Mucosa of rectum (tissue), 2 donors: ENCODE measurements around the gene HPS3.

ENCODE experiments used
- H3K27ac ChIP-seq, 2 donors: one replicate each; pipeline ENCODE4 v1.7.0; 2013; ENCODE audit warnings: inconsistent platforms in 2 of 2, low read depth in 2 of 2, low read length in 2 of 2
- H3K27me3 ChIP-seq, 2 donors: one replicate each; pipeline ENCODE4 v1.7.0; 2013; ENCODE audit warnings: low read length in 2 of 2; ENCODE audit not compliant: control insufficient read depth in 2 of 2, insufficient read depth in 2 of 2
- H3K36me3 ChIP-seq, 2 donors: one replicate each; pipeline ENCODE4 v1.7.0; 2013; ENCODE audit warnings: low read length in 2 of 2; ENCODE audit not compliant: control insufficient read depth in 2 of 2, insufficient read depth in 2 of 2
- H3K4me1 ChIP-seq, 2 donors: one replicate each; pipeline ENCODE4 v1.7.0; 2013; ENCODE audit warnings: low read length in 2 of 2, mild to moderate bottlenecking in 1 of 2; ENCODE audit not compliant: control insufficient read depth in 2 of 2, insufficient read depth in 2 of 2
- H3K4me3 ChIP-seq, 2 donors: one replicate each; pipeline ENCODE4 v1.7.0; 2013; ENCODE audit warnings: low read length in 2 of 2
- H3K9ac ChIP-seq, 2 donors: one replicate each; pipeline ENCODE4 v1.7.0; 2013; ENCODE audit warnings: low read length in 2 of 2, low read depth in 1 of 2, mild to moderate bottlenecking in 1 of 2
- H3K9me3 ChIP-seq, 2 donors: one replicate each; pipeline ENCODE4 v1.7.0; 2013; ENCODE audit warnings: low read length in 2 of 2; ENCODE audit not compliant: control insufficient read depth in 2 of 2
- donor health status: healthy.
- donor health status: Normal muscosa, but diverticular disease.

The HPS3 gene

GRCh38 chr3:149119466-149119865 lies 10.0 kb upstream of the HPS3 start:
- H3K27ac ChIP-seq, result no peak overlapping the region
- H3K9me3 ChIP-seq, result no peaks in the 10 kb centered on the region
- no peaks in the 10 kb centered on the region for H3K36me3 ChIP-seq
- H3K9ac ChIP-seq, result no peak overlapping the region
- H3K4me3 ChIP-seq, result no peak overlapping the region
- no peaks in the 10 kb centered on the region for H3K27me3 ChIP-seq
- no peaks in the 10 kb centered on the region for H3K4me1 ChIP-seq

DNA sequence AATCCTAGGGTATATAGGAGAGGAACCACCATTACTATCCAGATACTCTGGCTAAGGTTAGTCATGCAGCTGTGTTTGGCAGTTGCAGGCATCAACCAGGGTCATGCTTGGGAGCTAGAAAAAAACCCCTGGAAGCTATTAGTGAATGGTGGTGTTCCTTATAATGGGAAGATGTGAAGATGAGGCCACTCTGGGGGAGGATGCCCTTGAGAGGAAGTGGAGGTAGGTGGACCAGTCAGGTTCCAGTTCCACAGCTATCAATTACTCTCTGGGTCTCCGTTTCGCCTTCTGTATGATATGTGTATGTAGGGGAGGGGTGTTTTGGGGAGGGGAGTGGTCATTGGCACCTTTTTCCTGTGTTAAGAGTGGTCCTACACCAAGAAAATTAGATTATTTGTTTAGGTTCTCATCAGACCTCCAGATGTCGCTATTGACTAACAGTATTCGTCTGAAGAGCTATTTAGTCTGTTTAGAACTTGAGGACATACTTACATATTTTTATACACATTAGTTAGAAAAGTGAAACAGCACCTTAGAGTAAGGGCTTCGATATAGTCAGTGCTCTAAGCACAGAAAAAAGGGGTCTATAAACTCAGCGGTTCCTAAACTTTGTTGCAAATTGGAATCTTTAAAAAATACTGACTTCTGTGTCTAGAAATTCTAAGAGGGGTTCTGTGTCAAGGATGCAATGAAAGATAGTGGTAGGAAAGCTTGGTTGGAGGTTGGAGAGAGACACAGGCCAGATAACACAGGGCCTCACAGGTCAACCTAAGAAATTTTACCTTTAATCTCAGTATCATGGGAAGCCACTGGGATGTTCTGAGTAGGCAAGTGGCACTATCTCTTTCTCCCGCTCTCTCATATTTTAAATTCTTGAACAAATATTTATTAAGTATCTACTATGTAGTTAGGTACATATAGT lies 9.1 kb upstream of the HPS3 start:
- no peaks in the 10 kb centered on the region for H3K27me3 ChIP-seq
- H3K36me3 ChIP-seq, result no peaks in the 10 kb centered on the region
- H3K9me3 ChIP-seq, result no peaks in the 10 kb centered on the region
- no peak overlapping the region for H3K4me3 ChIP-seq
- no peak overlapping the region for H3K9ac ChIP-seq
- no peaks in the 10 kb centered on the region for H3K4me1 ChIP-seq
- H3K27ac ChIP-seq, result no peak overlapping the region

DNA sequence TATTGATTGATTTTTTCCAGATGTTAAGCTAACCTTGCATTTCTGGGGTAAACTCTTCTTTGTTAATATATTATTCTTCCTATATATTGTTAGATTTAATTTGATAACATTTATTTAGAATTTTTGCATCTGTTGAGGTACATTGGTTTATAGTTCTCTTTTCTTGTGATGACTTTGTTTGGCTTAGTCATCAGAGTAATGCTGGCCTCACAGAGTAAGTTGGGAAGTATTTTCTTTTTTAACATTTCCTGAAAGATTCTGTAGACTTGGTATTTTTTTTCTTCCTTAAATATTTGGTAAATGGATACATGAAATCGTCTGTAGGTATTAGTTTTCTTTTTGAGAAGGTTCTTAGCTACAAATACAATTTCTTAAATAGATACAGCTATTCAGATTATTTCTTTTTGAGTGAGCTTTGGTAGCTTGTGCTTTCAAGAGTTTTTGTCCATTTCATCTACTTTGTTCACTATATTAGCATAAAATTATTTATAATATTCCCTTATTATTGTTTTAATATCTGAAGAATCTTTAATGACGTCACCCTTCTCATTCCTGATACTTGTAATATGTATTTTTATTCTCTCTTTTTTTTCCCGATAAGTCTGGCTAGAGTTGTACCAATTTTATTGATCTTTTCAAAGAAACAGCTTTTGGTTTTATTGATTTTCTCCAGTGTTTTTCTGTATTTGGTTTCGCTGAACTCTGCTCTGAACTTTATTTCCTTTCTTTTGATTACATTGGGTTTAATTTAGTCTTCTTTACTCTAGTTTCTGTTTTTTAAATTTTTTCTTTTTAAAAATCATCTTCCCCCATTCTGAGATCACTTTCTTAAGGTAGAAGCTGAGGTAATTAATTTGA lies 6.5 kb upstream of the HPS3 start:
- no peaks in the 10 kb centered on the region for H3K4me1 ChIP-seq
- no peak overlapping the region for H3K27ac ChIP-seq
- H3K9ac ChIP-seq, result no peak overlapping the region
- no peaks in the 10 kb centered on the region for H3K36me3 ChIP-seq
- H3K4me3 ChIP-seq, result no peak overlapping the region
- H3K9me3 ChIP-seq, result no peaks in the 10 kb centered on the region
- no peaks in the 10 kb centered on the region for H3K27me3 ChIP-seq

DNA sequence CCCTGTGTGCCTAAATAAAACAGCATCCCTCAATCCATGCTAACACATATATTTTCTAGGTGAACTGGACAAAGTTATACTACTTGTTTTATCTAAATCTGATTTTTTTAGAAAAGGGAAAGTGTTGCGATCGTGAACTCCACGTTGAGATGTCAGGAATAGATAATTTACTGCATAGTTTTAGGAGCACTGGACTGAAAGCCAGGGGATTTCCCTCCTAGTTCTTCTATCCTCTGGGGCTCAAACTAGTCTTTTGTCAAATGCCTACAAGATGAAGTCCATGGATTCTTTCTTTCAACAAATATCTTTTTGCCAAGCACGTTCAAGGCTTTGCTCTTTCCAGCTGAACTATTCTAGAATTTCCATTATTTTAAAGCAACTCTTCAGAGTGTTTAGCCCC lies 617 bp upstream of the HPS3 start:
- no peaks in the 10 kb centered on the region for H3K27me3 ChIP-seq
- H3K4me1 ChIP-seq, result peaks cover 3 to 15% of the 10 kb centered on the region in 2 donors
- peak overlapping the region; percentile 80 to 84 for H3K9ac ChIP-seq
- H3K4me3 ChIP-seq, result peak overlapping the region; percentile 93 to 95
- no peaks in the 10 kb centered on the region for H3K9me3 ChIP-seq
- H3K27ac ChIP-seq, result peak overlapping the region; percentile 76 to 90
- no peaks in the 10 kb centered on the region for H3K36me3 ChIP-seq

DNA sequence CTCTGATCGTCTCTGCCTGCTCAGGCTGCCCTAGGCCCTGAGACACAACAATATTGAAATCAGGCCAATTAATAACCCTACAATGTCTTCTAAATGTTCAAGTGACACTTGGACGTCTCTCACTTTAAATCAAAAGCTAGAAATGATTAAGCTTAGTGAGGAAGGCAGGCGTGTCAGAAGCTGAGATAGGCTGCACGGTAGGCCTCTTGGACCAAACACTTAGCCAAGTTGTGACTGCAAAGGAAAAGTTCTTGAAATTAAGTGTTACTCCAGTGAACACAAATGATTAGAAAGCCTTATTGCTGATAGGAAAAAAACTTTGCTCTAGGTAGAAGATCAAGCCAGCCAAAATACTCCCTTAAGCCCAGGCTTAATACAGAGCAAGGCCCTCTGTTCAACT lies 2.2 kb downstream of the HPS3 start:
- no peak overlapping the region for H3K9ac ChIP-seq

DNA sequence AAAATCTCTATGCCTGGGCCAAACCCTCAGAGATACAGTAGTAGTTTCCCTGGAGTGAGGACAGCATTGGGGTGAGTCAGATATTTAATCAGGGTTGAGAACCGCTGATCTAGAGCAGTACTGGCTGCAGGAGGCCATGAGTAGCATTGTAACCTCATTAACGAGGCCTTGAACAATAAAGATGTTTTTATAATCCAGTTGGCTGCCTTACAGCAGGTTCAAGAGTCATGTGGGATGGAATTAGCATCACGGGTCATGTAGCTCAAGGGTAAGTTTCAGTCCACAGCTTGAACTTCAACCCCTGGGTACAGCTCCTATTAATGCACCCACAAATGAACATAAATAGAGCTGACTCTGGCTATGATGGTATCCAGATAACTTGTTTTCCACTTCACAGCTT lies 5.1 kb downstream of the HPS3 start:
- peaks cover 3 to 21% of the 10 kb centered on the region in 2 donors for H3K4me1 ChIP-seq
- no peaks in the 10 kb centered on the region for H3K9me3 ChIP-seq
- no peak overlapping the region for H3K27ac ChIP-seq

More for the DNA sequence above, 2.2 kb downstream of the HPS3 start:
- Histone ChIP-seq H3K4me1 (peaks cover 3 to 25% of the 10 kb centered on the region in 2 donors), H3K27ac (no peak overlapping the region), H3K9me3 (no peaks in the 10 kb centered on the region), H3K36me3 (no peaks in the 10 kb centered on the region), H3K4me3 (peak overlapping the region in 1 of 2 donors; percentile 95), H3K27me3 (no peaks in the 10 kb centered on the region)

DNA sequence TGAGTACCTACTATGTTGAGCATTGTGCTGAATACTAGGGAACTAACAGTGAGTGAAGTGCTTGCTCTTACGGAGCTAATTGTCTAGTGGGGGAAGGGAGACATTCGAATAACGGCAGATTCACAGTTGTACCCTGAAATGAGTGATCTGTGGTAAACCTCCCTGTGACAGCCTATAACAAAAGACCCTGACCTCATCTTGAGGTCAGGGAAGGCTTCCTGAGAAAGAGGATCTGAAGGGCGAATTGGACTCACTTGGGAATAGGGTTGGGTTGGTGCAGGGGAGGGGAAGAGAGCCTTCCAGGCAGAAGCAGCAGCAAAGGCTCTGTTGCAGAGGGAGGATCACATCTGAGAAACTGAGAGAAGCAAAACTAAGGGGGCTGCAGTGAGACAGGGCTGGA lies 13.2 kb downstream of the HPS3 start:
- Histone ChIP-seq H3K36me3 (peaks cover 2 to 13% of the 10 kb centered on the region in 2 donors), H3K4me1 (no peaks in the 10 kb centered on the region)

More for the DNA sequence above, 5.1 kb downstream of the HPS3 start:
- no peaks in the 10 kb centered on the region for H3K36me3 ChIP-seq
- no peak overlapping the region for H3K9ac ChIP-seq
- H3K4me3 ChIP-seq, result no peak overlapping the region
- H3K27me3 ChIP-seq, result no peaks in the 10 kb centered on the region

DNA sequence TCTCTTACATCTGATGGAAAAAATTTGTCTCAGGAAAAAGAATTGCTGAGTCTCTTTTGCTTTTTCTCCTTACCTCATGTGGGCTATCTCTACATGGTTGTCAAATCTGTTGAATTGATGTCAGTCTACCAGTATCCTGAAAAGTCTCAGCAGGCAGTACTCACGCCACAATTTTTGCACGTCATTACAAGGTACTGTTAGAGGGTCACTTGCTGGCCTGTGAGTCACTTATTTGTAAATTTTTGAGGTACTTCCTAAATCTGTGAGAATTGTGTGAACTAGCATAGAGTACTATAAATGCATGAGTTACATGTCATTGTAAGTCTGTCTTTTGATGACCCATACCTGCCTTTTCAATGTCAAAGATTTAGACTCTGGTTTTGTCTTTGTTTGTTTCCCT lies 15.9 kb downstream of the HPS3 start:
- H3K4me3 ChIP-seq, result no peak overlapping the region
- no peaks in the 10 kb centered on the region for H3K4me1 ChIP-seq
- H3K27ac ChIP-seq, result no peak overlapping the region
- no peaks in the 10 kb centered on the region for H3K27me3 ChIP-seq
- peaks cover 12 to 28% of the 10 kb centered on the region in 2 donors for H3K36me3 ChIP-seq
- no peaks in the 10 kb centered on the region for H3K9me3 ChIP-seq
- no peak overlapping the region for H3K9ac ChIP-seq

More for the DNA sequence above, 13.2 kb downstream of the HPS3 start:
- Histone ChIP-seq H3K27me3 (no peaks in the 10 kb centered on the region), H3K4me3 (no peak overlapping the region), H3K27ac (no peak overlapping the region), H3K9ac (no peak overlapping the region), H3K9me3 (no peaks in the 10 kb centered on the region)

DNA sequence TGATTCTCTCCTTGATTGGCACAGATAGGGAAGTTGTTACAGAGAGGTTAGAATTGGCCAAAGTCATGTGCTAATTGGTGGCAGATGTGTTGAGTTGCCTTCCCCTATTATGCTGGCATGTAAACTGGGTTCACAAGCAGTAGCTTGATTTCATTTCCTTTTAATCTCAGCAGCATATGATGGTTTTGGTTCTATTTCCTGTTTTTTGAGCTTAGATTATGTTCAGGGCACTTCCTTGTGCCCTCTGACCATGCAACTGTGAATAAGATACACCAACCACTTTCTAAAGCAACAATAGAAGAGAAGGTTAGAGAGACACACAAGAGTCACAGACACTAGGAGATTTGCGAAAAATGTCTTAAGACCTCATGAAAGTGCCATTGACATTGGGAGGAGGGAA lies 16.5 kb downstream of the HPS3 start:
- no peak overlapping the region for H3K9ac ChIP-seq
- peaks cover 14 to 30% of the 10 kb centered on the region in 2 donors for H3K36me3 ChIP-seq
- peak overlapping the region in 1 of 2 donors; percentile 57 for H3K27ac ChIP-seq
- H3K4me1 ChIP-seq, result no peaks in the 10 kb centered on the region
- no peaks in the 10 kb centered on the region for H3K27me3 ChIP-seq
- H3K4me3 ChIP-seq, result no peak overlapping the region
- no peaks in the 10 kb centered on the region for H3K9me3 ChIP-seq

DNA sequence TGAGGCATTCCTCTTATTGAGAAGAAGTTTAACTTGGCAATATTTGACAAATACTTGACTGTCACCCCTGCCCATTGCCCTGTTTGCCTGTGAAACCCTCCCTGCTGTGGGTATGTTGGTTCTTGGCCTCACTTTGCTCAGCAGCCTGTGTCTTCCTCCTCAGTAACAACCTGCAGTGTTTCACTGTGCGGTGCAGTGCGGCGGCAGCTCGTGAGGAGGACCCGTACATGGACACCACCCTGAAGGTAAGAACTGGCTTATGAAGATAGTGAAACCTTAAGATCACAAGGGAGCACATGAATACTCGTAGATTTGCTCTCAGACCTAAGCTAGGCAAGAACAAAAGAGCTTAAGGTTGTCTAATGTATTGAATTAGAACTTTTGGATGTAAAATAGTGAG lies 21.0 kb downstream of the HPS3 start:
- no peak overlapping the region for H3K4me3 ChIP-seq
- no peak overlapping the region for H3K27ac ChIP-seq
- H3K27me3 ChIP-seq, result no peaks in the 10 kb centered on the region
- H3K36me3 ChIP-seq, result peaks cover 29 to 37% of the 10 kb centered on the region in 2 donors
- H3K4me1 ChIP-seq, result peaks cover 0 to 6% of the 10 kb centered on the region in 2 donors
- H3K9ac ChIP-seq, result no peak overlapping the region
- no peaks in the 10 kb centered on the region for H3K9me3 ChIP-seq
